HG03103 (cell line): Measurements from ENCODE around the gene HSD17B1.
A peak's percentile ranks its signal among the peaks of the same experiment; 100 is the strongest.
"Not testable (repeated sequence)": the region's sequence is repeated elsewhere in the genome, so short reads cannot be mapped to it uniquely, and the experiment has no call there.

Experiments used
- ATAC-seq: cut with Tn5 transposase; IDR thresholded peaks from one replicate; pipeline ENCODE4 v1.9.1; 2021; ENCODE audit warnings: low read depth; ENCODE audit not compliant: unreplicated experiment

HSD17B1 gene

DNA sequence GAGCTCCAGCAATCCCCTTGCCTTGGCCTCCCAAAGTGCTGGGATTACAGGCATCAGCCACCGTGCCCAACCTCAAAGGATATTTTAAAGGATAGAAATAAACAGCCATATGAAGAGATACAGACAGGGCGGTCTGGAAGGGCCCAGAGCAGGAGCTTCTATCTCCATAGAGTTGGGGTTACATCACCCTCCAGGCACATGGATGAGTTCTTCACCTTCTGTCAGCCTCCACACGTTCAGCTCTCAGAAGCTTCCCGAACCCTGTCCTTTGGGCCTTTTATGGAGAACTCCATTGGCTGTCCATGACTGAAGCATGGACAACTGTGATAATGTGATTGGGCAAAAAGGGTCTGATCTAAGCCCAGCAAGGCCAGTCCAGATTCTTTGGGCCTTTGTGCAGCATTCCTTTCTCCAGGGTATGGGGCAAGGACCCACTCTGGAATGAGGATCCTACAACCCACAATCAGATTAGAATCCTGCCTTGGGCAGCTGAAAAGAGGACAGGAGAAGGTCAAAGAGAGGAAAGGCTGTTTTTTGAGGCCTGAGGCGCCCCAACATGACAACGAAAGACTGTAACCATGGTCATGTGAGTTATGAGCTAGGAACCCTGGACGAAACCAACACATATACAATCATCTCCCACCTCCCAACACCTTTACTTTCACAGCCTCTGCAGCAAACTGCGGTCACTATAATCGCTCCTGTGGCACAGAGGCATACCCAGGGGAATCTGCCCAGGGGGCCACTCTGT is 6.8 kb upstream of the HSD17B1 start:
- not testable (repeated sequence) for ATAC-seq

DNA sequence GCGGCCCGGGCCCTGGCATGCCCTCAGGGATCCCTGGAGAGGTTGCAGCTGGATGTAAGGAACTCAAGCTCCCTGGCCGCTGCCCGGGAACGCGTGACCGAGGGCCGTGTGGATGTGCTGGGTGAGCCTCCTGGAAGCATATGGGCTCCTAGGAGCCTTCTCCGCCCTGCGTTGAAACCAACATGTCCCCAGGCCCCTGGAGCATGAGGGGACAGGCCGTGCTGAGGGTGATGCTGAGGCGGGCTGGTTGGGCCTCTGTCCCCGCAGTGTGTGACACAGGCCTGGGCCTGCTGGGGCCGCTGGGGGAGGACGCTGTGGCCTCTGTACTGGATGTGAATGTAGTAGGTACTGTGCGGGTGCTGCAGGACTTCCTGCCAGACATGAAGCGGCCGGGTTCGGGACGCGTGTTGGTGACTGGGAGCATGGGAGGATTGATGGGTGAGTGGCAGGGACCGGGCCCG is 5.7 kb upstream of the HSD17B1 start:
- ATAC-seq: no peak

- no peak for ATAC-seq
Observed at GRCh38 chr17:42547698-42548069, 5.0 kb upstream of the HSD17B1 start.

DNA sequence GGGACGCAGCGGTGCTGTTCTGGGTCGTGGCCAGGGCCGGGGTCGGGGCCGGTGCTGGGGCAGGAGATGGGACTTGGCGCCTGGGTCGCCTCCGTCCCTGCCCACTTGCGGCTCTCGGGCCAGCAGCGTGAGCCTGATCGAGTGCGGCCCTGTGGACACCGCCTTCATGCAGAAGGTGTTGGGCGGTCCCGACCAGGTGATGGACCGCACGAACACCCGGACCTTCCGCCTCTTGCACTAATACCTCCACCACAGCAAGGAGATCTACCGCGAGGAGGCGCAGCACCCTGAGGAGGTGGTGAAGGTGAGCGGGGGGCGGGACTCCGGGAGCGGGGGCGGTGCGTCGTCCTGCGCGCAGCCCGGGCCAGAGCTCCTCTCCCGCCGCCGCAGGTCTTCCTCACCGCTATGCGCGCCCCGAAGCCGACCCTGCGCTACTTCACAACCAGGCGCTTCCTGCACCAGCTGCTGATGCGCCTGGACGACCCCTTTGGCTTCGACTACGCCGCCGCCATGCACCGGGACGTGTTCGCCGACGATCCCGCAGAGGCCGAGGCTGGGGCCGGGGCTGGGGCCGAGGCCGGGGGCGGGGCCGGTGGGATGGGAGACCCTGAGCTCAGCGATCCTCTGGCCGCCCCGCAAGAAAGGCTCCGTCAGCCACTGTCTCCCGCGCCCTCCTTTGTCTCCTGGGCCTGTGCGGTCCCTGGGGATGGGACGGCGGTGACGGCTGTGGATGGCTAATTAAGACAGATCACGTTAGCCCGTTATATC is 4.5 kb upstream of the HSD17B1 start:
- ATAC-seq: no peak

- no peak for ATAC-seq
Observed at GRCh38 chr17:42548993-42549755, 3.5 kb upstream of the HSD17B1 start.

DNA sequence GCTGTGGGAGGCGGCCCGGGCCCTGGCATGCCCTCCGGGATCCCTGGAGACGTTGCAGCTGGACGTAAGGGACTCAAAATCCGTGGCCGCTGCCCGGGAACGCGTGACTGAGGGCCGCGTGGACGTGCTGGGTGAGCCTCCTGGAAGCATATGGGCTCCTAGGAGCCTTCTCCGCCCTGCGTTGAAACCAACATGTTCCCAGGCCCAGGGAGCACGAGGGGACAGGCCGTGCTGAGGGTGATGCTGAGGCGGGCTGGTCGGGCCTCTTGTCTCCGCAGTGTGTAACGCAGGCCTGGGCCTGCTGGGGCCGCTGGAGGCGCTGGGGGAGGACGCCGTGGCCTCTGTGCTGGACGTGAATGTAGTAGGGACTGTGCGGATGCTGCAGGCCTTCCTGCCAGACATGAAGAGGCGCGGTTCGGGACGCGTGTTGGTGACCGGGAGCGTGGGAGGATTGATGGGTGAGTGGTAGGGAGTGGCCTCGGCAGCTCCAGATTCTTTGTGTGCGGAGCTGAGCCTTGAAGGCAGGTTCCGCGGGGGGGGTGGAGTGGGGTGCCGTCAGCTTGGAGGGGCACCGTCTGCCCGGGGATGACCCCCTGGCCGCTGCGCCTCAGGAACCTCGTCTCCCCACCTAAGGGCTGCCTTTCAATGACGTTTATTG is 567 bp downstream of the HSD17B1 start:
- ATAC-seq: no peak

DNA sequence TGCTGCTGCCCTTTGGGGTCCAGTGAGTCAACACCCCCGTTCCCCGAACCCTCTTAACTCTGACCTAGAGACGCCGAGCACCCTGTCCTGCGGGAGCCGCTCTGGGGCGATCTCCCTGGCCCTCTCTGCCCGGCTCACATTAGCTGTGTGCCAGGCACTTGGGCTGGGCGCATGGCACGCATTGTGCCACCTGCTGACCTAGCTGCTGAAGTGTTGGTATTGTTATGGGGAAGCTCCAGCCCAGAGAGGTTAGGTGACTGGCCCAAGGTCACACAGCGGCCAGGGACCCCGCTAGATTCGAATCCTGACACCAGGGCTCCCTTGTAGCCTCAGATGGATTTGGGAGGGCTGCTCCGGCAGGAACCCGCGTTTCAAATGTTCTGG is 1.1 kb downstream of the HSD17B1 start:
- no peak for ATAC-seq

DNA sequence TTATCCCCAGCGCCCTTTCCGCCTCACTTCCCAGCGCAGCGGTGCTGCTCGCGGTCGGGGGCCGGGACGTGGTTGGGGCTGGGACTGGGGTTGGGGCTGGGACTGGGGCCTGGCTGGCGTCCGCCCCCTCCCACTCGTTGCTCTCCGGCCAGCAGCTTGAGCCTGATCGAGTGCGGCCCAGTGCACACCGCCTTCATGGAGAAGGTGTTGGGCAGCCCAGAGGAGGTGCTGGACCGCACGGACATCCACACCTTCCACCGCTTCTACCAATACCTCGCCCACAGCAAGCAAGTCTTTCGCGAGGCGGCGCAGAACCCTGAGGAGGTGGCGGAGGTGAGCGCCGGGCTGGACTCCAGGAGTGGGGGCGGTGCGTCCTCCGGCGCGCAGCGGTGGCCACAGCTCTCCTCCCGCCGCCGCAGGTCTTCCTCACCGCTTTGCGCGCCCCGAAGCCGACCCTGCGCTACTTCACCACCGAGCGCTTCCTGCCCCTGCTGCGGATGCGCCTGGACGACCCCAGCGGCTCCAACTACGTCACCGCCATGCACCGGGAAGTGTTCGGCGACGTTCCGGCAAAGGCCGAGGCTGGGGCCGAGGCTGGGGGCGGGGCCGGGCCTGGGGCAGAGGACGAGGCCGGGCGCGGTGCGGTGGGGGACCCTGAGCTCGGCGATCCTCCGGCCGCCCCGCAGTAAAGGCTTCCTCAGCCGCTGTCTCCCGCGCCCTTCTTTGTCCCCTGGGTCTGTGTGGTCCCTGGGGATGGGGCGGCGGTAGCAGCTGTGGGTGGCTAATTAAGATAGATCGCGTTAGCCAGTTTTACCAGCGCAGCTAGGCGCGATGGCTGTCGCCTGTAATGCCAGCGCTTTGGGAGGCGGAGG is 1.8 kb downstream of the HSD17B1 start:
- peak; percentile 78 for ATAC-seq

DNA sequence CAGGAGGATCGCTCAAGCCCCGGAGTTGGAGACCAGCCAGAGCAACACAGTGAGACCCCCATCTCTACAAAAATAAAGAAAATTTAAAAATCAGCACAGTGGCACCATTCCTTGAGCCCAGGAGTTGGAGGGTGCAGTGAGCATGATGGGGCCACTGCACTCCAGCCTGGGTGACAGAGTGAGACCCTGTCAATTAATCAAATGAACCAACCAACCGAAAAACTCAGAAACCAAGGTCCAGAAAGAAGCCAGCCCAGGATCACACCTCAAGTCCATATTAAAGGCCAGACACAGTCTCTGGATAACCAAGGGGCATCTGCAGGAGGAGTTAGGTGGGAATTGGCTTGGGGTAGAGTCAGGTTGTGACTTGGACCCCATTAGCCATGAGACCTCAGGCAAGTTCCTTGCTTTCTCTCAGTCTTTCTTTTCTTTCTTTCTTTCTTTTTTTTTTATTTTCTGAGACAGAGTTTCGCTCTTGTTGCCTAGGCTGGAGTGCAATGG is 2.4 kb downstream of the HSD17B1 start:
- ATAC-seq: no peak

DNA sequence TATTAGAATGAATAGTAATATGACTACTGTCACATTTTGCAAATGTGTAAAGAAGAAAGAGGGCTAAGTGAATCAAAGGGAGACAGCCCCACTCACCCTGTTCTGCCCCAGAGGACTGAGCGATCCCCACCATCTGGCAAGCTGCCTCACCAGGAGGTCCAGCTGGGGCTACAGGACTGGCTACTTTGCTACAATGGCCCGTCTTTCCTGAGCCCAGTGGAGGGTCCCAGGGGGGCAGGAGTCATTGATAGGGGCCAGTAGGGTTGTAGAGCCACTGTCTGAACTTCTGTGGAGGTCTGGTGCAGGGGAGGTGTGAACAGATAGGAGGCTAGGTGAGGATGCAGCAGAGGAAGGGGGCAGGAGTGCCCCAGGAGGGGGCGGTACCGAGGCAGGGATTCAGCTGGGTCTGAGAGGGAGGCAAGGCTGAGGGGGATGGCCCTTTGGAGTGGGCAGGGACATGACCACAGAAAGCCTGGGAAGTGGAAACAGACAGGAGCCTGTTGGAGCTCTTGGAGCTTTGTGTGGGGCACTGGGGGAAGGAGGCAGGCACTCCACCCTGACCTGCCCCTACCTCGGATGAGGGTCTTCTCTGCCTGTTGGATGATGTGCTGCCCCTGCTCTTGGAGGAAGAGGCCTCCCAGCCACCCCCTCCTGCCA is 3.4 kb downstream of the HSD17B1 start:
- not testable (repeated sequence) for ATAC-seq

GRCh38 chr17:42559075-42559474 is 6.4 kb downstream of the HSD17B1 start:
- ATAC-seq: no peak

DNA sequence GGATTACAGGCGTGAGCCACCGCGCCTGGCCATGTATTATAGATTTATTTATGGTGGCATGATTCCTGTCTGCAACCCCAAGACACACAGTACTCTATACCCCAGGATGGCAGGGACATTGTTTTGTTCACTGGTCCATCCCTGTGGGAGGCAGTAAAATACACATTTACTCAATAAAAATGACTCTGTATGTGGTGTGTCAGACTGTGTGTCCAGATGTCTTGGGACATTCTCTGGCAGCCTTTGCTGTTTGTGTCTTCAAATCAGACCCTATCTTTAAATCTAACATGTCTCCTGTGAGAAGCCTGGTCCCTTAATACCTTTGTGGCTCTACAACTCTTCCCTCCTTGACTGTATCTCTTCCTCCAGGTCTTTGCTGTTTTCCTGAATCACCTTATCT is 7.5 kb downstream of the HSD17B1 start:
- ATAC-seq: no peak

- no peak for ATAC-seq
Observed at GRCh38 chr17:42561897-42562387, 9.2 kb downstream of the HSD17B1 start, which contains the start of gene COASY. COASY (plus strand) TSS chr17:42562148; CDS start chr17:42562623, 475 bp downstream.

GRCh38 chr17:42562388-42563142 is 9.8 kb downstream of the HSD17B1 start:
- no peak for ATAC-seq

DNA sequence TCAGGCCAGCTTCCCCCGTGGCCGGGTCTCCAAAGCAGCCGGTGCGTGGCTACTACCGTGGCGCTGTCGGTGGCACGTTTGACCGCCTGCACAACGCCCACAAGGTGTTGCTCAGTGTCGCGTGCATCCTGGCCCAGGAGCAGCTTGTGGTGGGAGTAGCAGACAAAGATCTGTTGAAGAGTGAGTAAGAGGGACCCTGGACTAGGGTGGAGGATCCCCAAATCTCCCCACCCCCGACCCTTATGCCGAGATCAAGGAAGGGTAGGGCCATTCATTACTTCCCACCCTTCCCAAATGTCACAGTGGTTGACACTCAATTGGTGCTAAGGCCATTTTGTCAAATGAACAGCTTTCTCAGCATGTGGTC is 10.4 kb downstream of the HSD17B1 start:
- ATAC-seq: no peak

GRCh38 chr17:42563543-42563942 is 10.8 kb downstream of the HSD17B1 start:
- no peak for ATAC-seq

GRCh38 chr17:42563950-42564349 is 11.2 kb downstream of the HSD17B1 start:
- ATAC-seq: no peak

DNA sequence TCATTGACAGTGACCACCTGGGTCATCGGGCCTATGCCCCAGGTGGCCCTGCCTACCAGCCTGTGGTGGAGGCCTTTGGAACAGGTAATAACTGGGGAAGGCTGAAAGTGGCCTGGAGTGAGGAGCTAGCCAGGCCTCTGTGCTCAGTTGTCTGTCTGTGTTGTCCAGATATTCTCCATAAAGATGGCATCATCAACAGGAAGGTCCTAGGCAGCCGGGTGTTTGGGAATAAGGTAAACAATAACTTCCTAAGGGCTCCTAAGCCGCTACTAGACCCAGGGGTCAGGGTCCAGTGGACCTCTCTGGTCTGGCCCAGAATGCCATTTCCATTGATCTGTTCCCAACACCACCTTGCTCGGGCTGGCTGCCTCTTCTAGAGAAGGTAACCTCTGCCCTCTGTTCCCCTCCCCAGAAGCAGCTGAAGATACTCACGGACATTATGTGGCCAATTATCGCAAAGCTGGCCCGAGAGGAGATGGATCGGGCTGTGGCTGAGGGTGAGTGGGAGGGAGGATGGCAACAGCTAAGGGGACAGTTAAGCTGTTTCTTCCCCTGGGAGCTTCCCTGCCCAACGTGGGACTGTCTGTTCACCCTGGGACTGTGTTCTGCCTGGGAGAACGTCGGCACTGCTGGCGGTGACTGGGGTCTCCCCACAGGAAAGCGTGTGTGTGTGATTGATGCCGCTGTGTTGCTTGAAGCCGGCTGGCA is 12.2 kb downstream of the HSD17B1 start:
- ATAC-seq: no peak
